Measurements from ENCODE around the gene PCBD2.
"Not testable (repeated sequence)": the region's sequence is repeated elsewhere in the genome, so short reads cannot be mapped to it uniquely, and the experiment has no call there.

PCBD2 gene

GRCh38 chr5:134904610-134905245, at the start of gene PCBD2:
Gene PCBD2 (plus strand): TSS chr5:134905131. CDS start chr5:134905140, 9 bp downstream.
- peak; percentile 66 for DNase-seq

- not testable (repeated sequence) for DNase-seq
Observed at GRCh38 chr5:134856465-134856864, 48.5 kb upstream of the PCBD2 start.

GRCh38 chr5:134857401-134857800, 47.5 kb upstream of the PCBD2 start:
- DNase-seq = no peak

GRCh38 chr5:134864707-134865106, 40.2 kb upstream of the PCBD2 start:
- DNase-seq = no peak

- peak; percentile 24 for DNase-seq
Observed at GRCh38 chr5:134873494-134873893, 31.4 kb upstream of the PCBD2 start.

- peak; percentile 70 for DNase-seq
Observed at GRCh38 chr5:134873987-134874830, 30.7 kb upstream of the PCBD2 start, which contains the start of gene TXNDC15. Gene TXNDC15 (plus strand): TSS chr5:134874371. CDS start chr5:134874428, 57 bp downstream.

- DNase-seq = peak; percentile 37
Observed at GRCh38 chr5:134874831-134875655, 29.9 kb upstream of the PCBD2 start.

- DNase-seq = no peak
Observed at GRCh38 chr5:134877159-134877558, 27.8 kb upstream of the PCBD2 start.

GRCh38 chr5:134878403-134878802, 26.5 kb upstream of the PCBD2 start:
- DNase-seq = peak; percentile 13

- DNase-seq = no peak
Observed at GRCh38 chr5:134879456-134879855, 25.5 kb upstream of the PCBD2 start.

- DNase-seq = not testable (repeated sequence)
Observed at GRCh38 chr5:134880937-134881336, 24.0 kb upstream of the PCBD2 start.

- not testable (repeated sequence) for DNase-seq
Observed at GRCh38 chr5:134881711-134882110, 23.2 kb upstream of the PCBD2 start.

GRCh38 chr5:134887593-134888159, 17.3 kb upstream of the PCBD2 start:
- DNase-seq = no peak

GRCh38 chr5:134889335-134889734, 15.6 kb upstream of the PCBD2 start:
- no peak for DNase-seq

- no peak for DNase-seq
Observed at GRCh38 chr5:134891473-134891872, 13.5 kb upstream of the PCBD2 start.

GRCh38 chr5:134892282-134892681, 12.6 kb upstream of the PCBD2 start:
- DNase-seq = no peak

- DNase-seq = no peak
Observed at GRCh38 chr5:134892926-134893325, 12.0 kb upstream of the PCBD2 start.

- no peak for DNase-seq
Observed at GRCh38 chr5:134893748-134894505, 11.0 kb upstream of the PCBD2 start.

GRCh38 chr5:134902071-134902801, 2.7 kb upstream of the PCBD2 start:
- DNase-seq = no peak

- peak; percentile 41 for DNase-seq
Observed at GRCh38 chr5:134905246-134905996, 490 bp downstream of the PCBD2 start.

- no peak for DNase-seq
Observed at GRCh38 chr5:134906811-134907210, 1.9 kb downstream of the PCBD2 start.

Data from NCI-H510A treated with DMSO at 0.1 percent for 48 hours (cell line).